K562 (cell line): ENCODE data around the gene ADARB2. TPM values are rescaled to one million over a fixed set of nuclear protein-coding genes. Genes with fewer than 3 reads are reported as not detected.

Experiments
- ATAC-seq: fragments of 200-7000 bp; cut with Tn5 transposase; 3 replicates; pipeline ENCODE4 v1.9.1; 2020; ENCODE audit warnings: moderate library complexity
- BruUV-seq: library from RNA; stranded (reverse); fragments of 400-500 nt; replicated peaks from 2 replicates; lab custom pipeline; 2021; lab: Mats Ljungman, UMichigan
- CTCF ChIA-PET: fragments of 300-600 bp; formaldehyde crosslinking; extraction: SDS; loops from one replicate; lab custom pipeline; 2021; ENCODE audit warnings: low intra/inter-chr PET ratio; lab: Yijun Ruan, JAX
- POLR2A ChIA-PET: fragments of 300-600, 350-650 bp; sonication (Branson Sonifier 250); formaldehyde crosslinking; extraction: SDS; loops from one replicate; lab custom pipeline; 2021; ENCODE audit warnings: antibody characterized with exemption, inconsistent platforms; lab: Yijun Ruan, JAX
- DNase-seq, 4 experiments: peaks; one replicate each; pipeline versions ENCODE4 v3.0.0 to v3.0.0-alpha.2; 2011 to 2018; ENCODE audit warnings: low spot score in 3 of 4, mixed read lengths in 3 of 4; ENCODE audit errors: extremely low read depth in 1 of 4
- FAIRE-seq: peaks from 2 replicates; lab custom pipeline; 2011; peaks lifted over from hg19 to GRCh38; lab: Jason Lieb, UNC
- H2AFZ ChIP-seq: 2 replicates; pipeline ENCODE4 v1.6.0; 2011; ENCODE audit warnings: low read depth, low read length, control low read depth, inconsistent platforms
- H3K27ac ChIP-seq: fragments of 200-600 bp; 3 replicates; pipeline ENCODE4 v1.8.0; 2011; ENCODE audit warnings: low read depth, mild to moderate bottlenecking, control low read depth, inconsistent platforms, low read length, moderate library complexity, mixed read lengths; ENCODE audit errors: extremely low read depth
- H3K27me3 ChIP-seq, 2 experiments: fragments of 300-600 bp in 1 of 2; 2 replicates in 1 of 2; 3 replicates in 1 of 2; pipeline versions ENCODE4 v1.6.0 to v1.8.0; 2011; ENCODE audit warnings: inconsistent platforms in 2 of 2, low read length in 2 of 2, mild to moderate bottlenecking in 1 of 2, mixed read lengths in 1 of 2, moderate library complexity in 1 of 2; ENCODE audit not compliant: control insufficient read depth in 2 of 2, insufficient read depth in 2 of 2
- H3K36me3 ChIP-seq: fragments of 300-600 bp; 3 replicates; pipeline ENCODE4 v1.8.0; 2011; ENCODE audit warnings: mild to moderate bottlenecking, low read length, inconsistent platforms; ENCODE audit not compliant: control insufficient read depth, insufficient read depth
- H3K4me1 ChIP-seq, 2 experiments: fragments of 200-600 bp in 1 of 2; replicated peaks in 1 of 2; 2 replicates in 1 of 2; 3 replicates in 1 of 2; pipeline versions ENCODE4 v1.5.1 to v1.8.0; 2011; ENCODE audit warnings: inconsistent platforms in 2 of 2, low read length in 2 of 2, mild to moderate bottlenecking in 1 of 2, mixed read lengths in 1 of 2, moderate library complexity in 1 of 2; ENCODE audit not compliant: control insufficient read depth in 2 of 2, insufficient read depth in 2 of 2
- H3K4me2 ChIP-seq: 2 replicates; pipeline ENCODE4 v1.6.1; 2011; ENCODE audit warnings: low read length, control low read depth, inconsistent platforms, mixed read lengths; ENCODE audit not compliant: insufficient read depth
- H3K4me3 ChIP-seq: fragments of 200-600 bp; sonication (generic), shearing (Covaris generic); 2 replicates; pipeline ENCODE4 v1.5.1; 2016; ENCODE audit warnings: control low read depth, inconsistent platforms
- H3K79me2 ChIP-seq: fragments of 200-600 bp; 3 replicates; pipeline ENCODE4 v1.8.0; 2011; ENCODE audit warnings: low read length, inconsistent platforms; ENCODE audit not compliant: control insufficient read depth, insufficient read depth
- H3K9ac ChIP-seq, 2 experiments: 2 replicates each; pipeline versions ENCODE4 v1.6.0 to v1.6.1; 2011; ENCODE audit warnings: low read depth in 2 of 2, low read length in 2 of 2, control low read depth in 1 of 2, inconsistent platforms in 1 of 2, mild to moderate bottlenecking in 1 of 2, mixed read lengths in 1 of 2; ENCODE audit not compliant: insufficient read depth in 1 of 2
- H3K9me1 ChIP-seq: one replicate; pipeline ENCODE4 v1.6.0; 2011; ENCODE audit warnings: inconsistent platforms, mild to moderate bottlenecking, low read length, moderate library complexity; ENCODE audit not compliant: control insufficient read depth, insufficient read depth
- H3K9me3 ChIP-seq: replicated peaks from 2 replicates; pipeline ENCODE4 v1.5.1; 2011; ENCODE audit warnings: low read depth, low read length, inconsistent platforms; ENCODE audit not compliant: control insufficient read depth, insufficient read depth
- H4K20me1 ChIP-seq: replicated peaks from 2 replicates; pipeline ENCODE4 v1.6.1; 2011; ENCODE audit warnings: low read length, inconsistent platforms, mixed read lengths; ENCODE audit not compliant: control insufficient read depth, insufficient read depth
- CBX8 ChIP-seq: fragments of 200-600 bp; sonication (generic); IDR thresholded peaks from 2 replicates; pipeline ENCODE4 v1.6.1; 2012; ENCODE audit warnings: borderline replicate concordance, mixed run types, low read depth, mild to moderate bottlenecking, moderate library complexity, mixed read lengths, low read length, control low read depth, inconsistent platforms; ENCODE audit not compliant: poor library complexity, severe bottlenecking; ENCODE audit errors: extremely low read depth
- DNMT1 ChIP-seq: fragments of 450-650 bp; IDR thresholded peaks from 2 replicates; pipeline ENCODE4 v1.6.1; 2016; ENCODE audit warnings: antibody characterized with exemption, mild to moderate bottlenecking
- HMG20A ChIP-seq: fragments of 450-650 bp; formaldehyde crosslinking; conservative IDR thresholded peaks from 2 replicates; pipeline ENCODE4 v1.4.0; 2020; ENCODE audit warnings: mild to moderate bottlenecking, mixed read lengths
- RFX5 ChIP-seq: IDR thresholded peaks from 2 replicates; pipeline ENCODE4 v1.6.1; 2011; ENCODE audit warnings: low read depth, mild to moderate bottlenecking, improper control_type of control experiment, low read length
- SMAD1 ChIP-seq: fragments of 150-350 bp; IDR thresholded peaks from 2 replicates; pipeline ENCODE4 v1.6.1; 2014; ENCODE audit warnings: low read length, low read depth; ENCODE audit not compliant: partially characterized antibody
- SOX6 ChIP-seq: fragments of 450-650 bp; IDR thresholded peaks from 2 replicates; pipeline ENCODE4 v1.6.1; 2014; ENCODE audit warnings: mild to moderate bottlenecking
- THRAP3 ChIP-seq: fragments of 450-650 bp; IDR thresholded peaks from 2 replicates; pipeline ENCODE4 v1.6.1; 2016; ENCODE audit warnings: mild to moderate bottlenecking, inconsistent platforms, borderline replicate concordance
- ZNF12 ChIP-seq: sonication (generic); formaldehyde crosslinking; IDR thresholded peaks from 2 replicates; pipeline ENCODE4 v1.4.0; 2020; ENCODE audit warnings: mild to moderate bottlenecking, missing genetic modification reagents
- ZNF449 ChIP-seq: fragments of 250-450 bp; sonication (Bioruptor Pico); IDR thresholded peaks from 2 replicates; pipeline ENCODE4 v1.8.0; 2022; ENCODE audit warnings: moderate library complexity, mild to moderate bottlenecking, inconsistent platforms
- ZNF699 ChIP-seq: fragments of 250-450 bp; sonication (Bioruptor Pico); IDR thresholded peaks from 2 replicates; pipeline ENCODE4 v1.8.0; 2021; ENCODE audit warnings: mild to moderate bottlenecking, moderate library complexity; ENCODE audit not compliant: insufficient replicate concordance
- WGBS: fragments of 100-300 bp; shearing (Covaris generic); methylation state at CpG from one replicate; pipeline ENCODE4 v1.1.6; 2016; ENCODE audit warnings: low coverage, mixed read lengths; ENCODE audit not compliant: insufficient coverage; ENCODE audit errors: missing lambda C conversion rate; 5-methylcytosine and 5-hydroxymethylcytosine counted together
- in situ Hi-C: fragments of 300-500 bp; cut with MboI; formaldehyde crosslinking; loops from 4 replicates; pipeline ENCODE4 v1.15.0; 2018; ENCODE audit warnings: inconsistent platforms, mixed read lengths
- intact Hi-C: fragments of 100-400 bp; cut with micrococcal nuclease; formaldehyde crosslinking; loops from 2 replicates; pipeline ENCODE4 v1.14.2; 2022
- polyA plus RNA-seq, 8 experiments: library from polyadenylated mRNA; depleted of rRNA in 4 of 8; stranded (reverse) in 5 of 8; unstranded in 3 of 8; fragments of >200 nt; fragmentation: Nextera tagmentation in 2 of 8; fragmentation: Illumina TruSeq in 1 of 8; extraction: Ambion mirVana in 2 of 8; extraction: Trizol in 1 of 8; gene quantifications; 2 replicates each; pipeline versions ENCODE4 v1.2.1 to v1.2.3, GENCODE V29; 2011 to 2014; ENCODE audit warnings: inconsistent platforms in 1 of 8, missing spikeins in 1 of 8
- total RNA-seq, 7 experiments: library from RNA; depleted of rRNA in 6 of 7; stranded (reverse); fragments of >200 nt in 6 of 7; fragmentation: Illumina TruSeq in 2 of 7; extraction: Trizol in 2 of 7; gene quantifications; 2 replicates each; pipeline versions ENCODE4 v1.2.1 to v1.2.3, GENCODE V29; 2011 to 2021; ENCODE audit warnings: low replicate concordance in 1 of 7
- TF ChIP-seq, protein P1 (sequence below): fragments of 450-650 bp; formaldehyde crosslinking; IDR thresholded peaks from 2 replicates; pipeline ENCODE4 v1.4.0; 2022; ENCODE audit warnings: missing genetic modification characterization
- TF ChIP-seq, protein P2 (sequence below): fragments of 450-650 bp; IDR thresholded peaks from one replicate; pipeline ENCODE4 v1.6.1; 2018; ENCODE audit warnings: mild to moderate bottlenecking, moderate library complexity; ENCODE audit not compliant: partially characterized antibody

Gene ADARB2
- total and polyA plus RNA-seq, 9 of the 15 experiments (the other 6 are each of a cell fraction or from before 2014, with no cell fraction given), result not detected

- TF ChIP-seq, protein P1, sequence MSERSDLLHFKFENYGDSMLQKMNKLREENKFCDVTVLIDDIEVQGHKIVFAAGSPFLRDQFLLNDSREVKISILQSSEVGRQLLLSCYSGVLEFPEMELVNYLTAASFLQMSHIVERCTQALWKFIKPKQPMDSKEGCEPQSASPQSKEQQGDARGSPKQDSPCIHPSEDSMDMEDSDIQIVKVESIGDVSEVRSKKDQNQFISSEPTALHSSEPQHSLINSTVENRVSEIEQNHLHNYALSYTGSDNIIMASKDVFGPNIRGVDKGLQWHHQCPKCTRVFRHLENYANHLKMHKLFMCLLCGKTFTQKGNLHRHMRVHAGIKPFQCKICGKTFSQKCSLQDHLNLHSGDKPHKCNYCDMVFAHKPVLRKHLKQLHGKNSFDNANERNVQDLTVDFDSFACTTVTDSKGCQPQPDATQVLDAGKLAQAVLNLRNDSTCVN (CRISPR knock-in tag), result no peak
- TF ChIP-seq THRAP3, result no peak
- no peak for TF ChIP-seq SMAD1
- TF ChIP-seq, protein P2, sequence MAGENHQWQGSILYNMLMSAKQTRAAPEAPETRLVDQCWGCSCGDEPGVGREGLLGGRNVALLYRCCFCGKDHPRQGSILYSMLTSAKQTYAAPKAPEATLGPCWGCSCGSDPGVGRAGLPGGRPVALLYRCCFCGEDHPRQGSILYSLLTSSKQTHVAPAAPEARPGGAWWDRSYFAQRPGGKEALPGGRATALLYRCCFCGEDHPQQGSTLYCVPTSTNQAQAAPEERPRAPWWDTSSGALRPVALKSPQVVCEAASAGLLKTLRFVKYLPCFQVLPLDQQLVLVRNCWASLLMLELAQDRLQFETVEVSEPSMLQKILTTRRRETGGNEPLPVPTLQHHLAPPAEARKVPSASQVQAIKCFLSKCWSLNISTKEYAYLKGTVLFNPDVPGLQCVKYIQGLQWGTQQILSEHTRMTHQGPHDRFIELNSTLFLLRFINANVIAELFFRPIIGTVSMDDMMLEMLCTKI, result no peak
These were observed 3.6 kb downstream of the ADARB2 start (continued) for GRCh38 chr10:1733720-1734119.

GRCh38 chr10:1732564-1732996 lies 4.7 kb downstream of the ADARB2 start:
- TF ChIP-seq ZNF12 (CRISPR knock-in tag), result no peak
- TF ChIP-seq RFX5, result no peak
- TF ChIP-seq CBX8, result no peak
- no peak for TF ChIP-seq DNMT1
- TF ChIP-seq ZNF699 (CRISPR knock-in tag), result no peak
- no peak for TF ChIP-seq HMG20A
- no peak for TF ChIP-seq SOX6
- no peak for TF ChIP-seq ZNF449 (CRISPR knock-in tag)
- TF ChIP-seq, all 486 proteins: peak for 0
- no peak overlapping the region for H3K9ac ChIP-seq
- in situ Hi-C loops, result no loop called here
- H2AFZ ChIP-seq, result no peak overlapping the region
- BruUV-seq, result no TSS peak
- no peak overlapping the region for H3K27ac ChIP-seq
- H3K4me1 ChIP-seq, result peaks cover 0 to 5% of the 10 kb centered on the region in 2 experiments; a peak in 1 of 5 replicates
- no peak overlapping the region for H3K4me3 ChIP-seq
- H3K79me2 ChIP-seq, result no peaks in the 10 kb centered on the region
- ChIA-PET POLR2A (no interaction called here), CTCF (no interaction called here)
- 1% methylated on average over 17 of the region's 17 CpGs for WGBS
- H3K9me3 ChIP-seq, result no peaks in the 10 kb centered on the region
- H3K4me2 ChIP-seq, result no peak overlapping the region
- DNase-seq, result no peak
- no peaks in the 10 kb centered on the region for H3K36me3 ChIP-seq
- no peaks in the 10 kb centered on the region for H4K20me1 ChIP-seq
- peaks cover 16 to 27% of the 10 kb centered on the region in 2 experiments; a peak in 4 of 5 replicates for H3K27me3 ChIP-seq
- no peak for ATAC-seq
- intact Hi-C loops, result no loop called here
- H3K9me1 ChIP-seq, result no peaks in the 10 kb centered on the region
- no peak for FAIRE-seq
